B cell (primary cell): ENCODE data around the gene CTR9. TPM values are rescaled to one million over a fixed set of nuclear protein-coding genes. Genes with fewer than 3 reads are reported as not detected.

Experiments
- ATAC-seq: fragments of 200-7000 bp; cut with Tn5 transposase; one replicate; pipeline ENCODE4 v1.10.0; 2021; ENCODE audit warnings: low read depth, mild to moderate bottlenecking, moderate number of reproducible peaks, moderate library complexity
- CTCF ChIA-PET: fragments of 350-600 bp; sonication (Branson Sonifier 250); formaldehyde crosslinking; loops from one replicate; lab custom pipeline; 2021; ENCODE audit warnings: antibody characterized with exemption, inconsistent platforms; lab: Charles Lee
- POLR2A ChIA-PET: fragments of 350-600 bp; sonication (Branson Sonifier 250); formaldehyde crosslinking; loops from one replicate; lab custom pipeline; 2021; ENCODE audit warnings: antibody characterized with exemption; lab: Charles Lee
- DNase-seq: peaks from one replicate; pipeline ENCODE4 v3.0.0; 2013
- H2AFZ ChIP-seq: 2 replicates; pipeline ENCODE4 v1.6.1; 2012; ENCODE audit warnings: mild to moderate bottlenecking, low read depth, low read length; ENCODE audit not compliant: insufficient read depth, poor library complexity, severe bottlenecking
- H3K27ac ChIP-seq, 2 donors: 1 replicate in 1 of 2; 2 replicates in 1 of 2; pipeline ENCODE4 v1.5.1; 2012 to 2013; ENCODE audit warnings: low read length in 2 of 2, mild to moderate bottlenecking in 2 of 2, moderate library complexity in 1 of 2
- H3K27me3 ChIP-seq, 4 experiments: fragments of 200-600 bp in 1 of 4; sonication (generic) in 1 of 4; replicated peaks in 1 of 4; 1 replicate in 2 of 4; 2 replicates in 2 of 4; pipeline versions ENCODE4 v1.6.1 to v1.7.0; 2013 to 2016; ENCODE audit warnings: low read length in 3 of 4, mild to moderate bottlenecking in 2 of 4, mixed read lengths in 1 of 4, moderate library complexity in 1 of 4; ENCODE audit not compliant: insufficient read depth in 4 of 4, control insufficient read depth in 3 of 4; ENCODE audit errors: control extremely low read depth in 1 of 4
- H3K36me3 ChIP-seq, 2 experiments: replicated peaks in 1 of 2; 1 replicate in 1 of 2; 2 replicates in 1 of 2; pipeline versions ENCODE4 v1.6.1 to v1.7.1; 2013; ENCODE audit warnings: low read length in 1 of 2; ENCODE audit not compliant: insufficient read depth in 2 of 2, control insufficient read depth in 1 of 2; ENCODE audit errors: control extremely low read depth in 1 of 2, extremely low read depth in 1 of 2
- H3K4me1 ChIP-seq, 2 donors: fragments of 200-600 bp in 1 of 2; sonication (generic) in 1 of 2; 1 replicate in 1 of 2; 2 replicates in 1 of 2; pipeline versions ENCODE4 v1.5.1 to v1.6.1; 2013 to 2017; ENCODE audit warnings: low read length in 2 of 2; ENCODE audit not compliant: control insufficient read depth in 2 of 2, insufficient read depth in 2 of 2
- H3K4me2 ChIP-seq: replicated peaks from 2 replicates; pipeline ENCODE3; 2012; ENCODE audit warnings: mild to moderate bottlenecking, low read depth, low read length; ENCODE audit not compliant: poor library complexity, severe bottlenecking
- H3K4me3 ChIP-seq, 5 experiments: fragments of 200-600 bp in 1 of 5; sonication (generic) in 1 of 5; 1 replicate in 3 of 5; 2 replicates in 2 of 5; pipeline versions ENCODE4 v1.5.1 to v1.7.0; 2011 to 2016; ENCODE audit warnings: low read length in 4 of 5, mild to moderate bottlenecking in 4 of 5, low read depth in 2 of 5, control low read depth in 1 of 5, moderate library complexity in 1 of 5; ENCODE audit not compliant: insufficient read depth in 1 of 5; ENCODE audit errors: control extremely low read depth in 1 of 5, extremely low read depth in 1 of 5
- H3K79me2 ChIP-seq: fragments of 200-600 bp; sonication (generic); one replicate; pipeline ENCODE4 v1.6.0; 2016; ENCODE audit warnings: low read length; ENCODE audit not compliant: control insufficient read depth, insufficient read depth
- H3K9ac ChIP-seq: fragments of 200-600 bp; sonication (generic); 2 replicates; pipeline ENCODE4 v1.6.1; 2017; ENCODE audit warnings: mild to moderate bottlenecking, low read length, moderate library complexity
- H3K9me3 ChIP-seq, 3 donors: one replicate each; pipeline versions ENCODE4 v1.6.1 to v1.7.1; 2013; ENCODE audit warnings: low read length in 2 of 3; ENCODE audit not compliant: control insufficient read depth in 2 of 3, insufficient read depth in 1 of 3; ENCODE audit errors: control extremely low read depth in 1 of 3
- H4K20me1 ChIP-seq: 2 replicates; pipeline ENCODE4 v1.6.0; 2012; ENCODE audit warnings: mild to moderate bottlenecking, low read length; ENCODE audit not compliant: insufficient read depth, control insufficient read depth, poor library complexity, severe bottlenecking
- H3K27ac Mint-ChIP-seq: one replicate; pipeline ENCODE4 v1.8.0; 2021; ENCODE audit warnings: mixed read lengths
- H3K27me3 Mint-ChIP-seq: one replicate; pipeline ENCODE4 v1.8.0; 2021; ENCODE audit warnings: mixed read lengths
- H3K4me1 Mint-ChIP-seq: one replicate; pipeline ENCODE4 v1.8.0; 2021; ENCODE audit warnings: mixed read lengths
- H3K4me3 Mint-ChIP-seq: one replicate; pipeline ENCODE4 v1.8.0; 2021; ENCODE audit warnings: mixed read lengths
- H3K9me3 Mint-ChIP-seq: one replicate; pipeline ENCODE4 v1.8.0; 2022; ENCODE audit warnings: mixed read lengths; ENCODE audit not compliant: insufficient read depth
- CTCF ChIP-seq: fragments of 200-600 bp; IDR thresholded peaks from one replicate; pipeline ENCODE4 v1.8.0; 2022; ENCODE audit warnings: antibody characterized with exemption, mild to moderate bottlenecking
- EZH2 ChIP-seq: IDR thresholded peaks from 2 replicates; pipeline ENCODE4 v1.6.1; 2012; ENCODE audit warnings: borderline replicate concordance, low read depth, mild to moderate bottlenecking, moderate library complexity, low read length; ENCODE audit not compliant: insufficient read depth, poor library complexity, severe bottlenecking
- WGBS: methylation state at CpG from one replicate; pipeline ENCODE4 v1.1.5; 2013; ENCODE audit warnings: missing lambda C conversion rate; ENCODE audit not compliant: insufficient coverage; 5-methylcytosine and 5-hydroxymethylcytosine counted together
- intact Hi-C: fragments of 100-400 bp; cut with micrococcal nuclease; formaldehyde crosslinking; loops from one replicate; pipeline ENCODE4 v1.10.0; 2022
- polyA plus RNA-seq: library from polyadenylated mRNA; depleted of rRNA; stranded (reverse); fragments of >200 nt; gene quantifications from 2 replicates; pipeline ENCODE4 v1.2.3, GENCODE V29; 2012
- total RNA-seq, 2 donors: library from RNA; stranded (reverse); fragments of 120-200 nt in 1 of 2; gene quantifications; 1 replicate in 1 of 2; 2 replicates in 1 of 2; pipeline versions ENCODE4 v1.2.3 to v1.2.4, GENCODE V29; 2013 to 2022

The CTR9 gene
- total and polyA plus RNA-seq, 2 donors (not counting 1 experiment from before 2014, with no cell fraction given) = 9.0 to 46.7 TPM

- Mint-ChIP-seq H3K4me3 (no peak overlapping the region), H3K4me1 (peaks cover 2% of the 10 kb centered on the region), H3K9me3 (no peaks in the 10 kb centered on the region), H3K27me3 (no peaks in the 10 kb centered on the region), H3K27ac (no peak overlapping the region)
- intact Hi-C loops = no loop called here
- Histone ChIP-seq H3K9me3 (no peaks in the 10 kb centered on the region), H3K27me3 (no peaks in the 10 kb centered on the region), H4K20me1 (no peaks in the 10 kb centered on the region), H3K4me1 (no peaks in the 10 kb centered on the region), H3K27ac (peak overlapping the region in 1 of 2 donors; percentile 26), H3K79me2 (no peaks in the 10 kb centered on the region), H2AFZ (no peak overlapping the region), H3K4me2 (no peak overlapping the region), H3K36me3 (peaks cover 12 to 59% of the 10 kb centered on the region in 2 experiments), H3K4me3 (no peak overlapping the region), H3K9ac (no peak overlapping the region)
- ChIA-PET POLR2A (no interaction called here), CTCF (interaction anchor here (0.6 kb wide), 1 partner anchor 17 kb away, joined by 3 read pairs; no protein-coding TSS in a partner anchor)
- no peak for DNase-seq
- WGBS = 88% methylated on average over 1 of the region's 3 CpGs
- TF ChIP-seq EZH2 (no peak), CTCF (no peak)
- no peak for ATAC-seq
Measured at GRCh38 chr11:10777393-10777793, 26.3 kb downstream of the CTR9 start.

DNA sequence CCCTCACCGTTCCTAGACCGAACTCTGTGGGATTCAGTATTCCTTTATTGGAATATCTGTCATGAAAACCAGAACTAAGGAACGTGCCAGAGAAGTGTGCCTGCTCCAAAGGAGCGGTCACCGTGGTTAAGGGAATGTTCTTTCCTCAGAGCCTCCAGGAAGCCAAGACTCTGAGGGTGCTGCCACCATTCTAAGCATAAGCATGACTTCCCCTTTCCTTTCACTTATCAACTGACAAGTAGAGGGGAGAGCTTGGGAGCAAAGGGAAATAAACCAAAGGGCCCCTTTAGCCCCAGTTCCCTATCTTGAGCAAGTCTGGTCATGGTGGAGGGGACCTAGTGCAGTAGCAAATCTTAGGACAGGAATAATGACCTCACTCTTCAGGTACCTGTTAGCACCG, 26.8 kb downstream of the CTR9 start:
- H3K27ac Mint-ChIP-seq = no peak overlapping the region

More for the DNA sequence above, 26.8 kb downstream of the CTR9 start:
- no peaks in the 10 kb centered on the region for H3K79me2 ChIP-seq
- no peaks in the 10 kb centered on the region for H3K4me1 ChIP-seq
- no peak overlapping the region for H3K4me3 ChIP-seq
- Mint-ChIP-seq H3K4me1 (peaks cover 2% of the 10 kb centered on the region), H3K27me3 (no peaks in the 10 kb centered on the region), H3K9me3 (no peaks in the 10 kb centered on the region), H3K4me3 (no peak overlapping the region)
- H2AFZ ChIP-seq = no peak overlapping the region
- peak overlapping the region in 1 of 2 donors; percentile 26 for H3K27ac ChIP-seq
- H3K36me3 ChIP-seq = peaks cover 12 to 55% of the 10 kb centered on the region in 2 experiments
- DNase-seq = no peak
- H3K27me3 ChIP-seq = no peaks in the 10 kb centered on the region
- H3K9ac ChIP-seq = no peak overlapping the region
- no peak overlapping the region for H3K4me2 ChIP-seq
- CTCF ChIA-PET = interaction anchor here (0.6 kb wide), 1 partner anchor 16 kb away, joined by 3 read pairs; no protein-coding TSS in a partner anchor
- no peaks in the 10 kb centered on the region for H4K20me1 ChIP-seq
- WGBS = no CpG with 5 or more reads among the region's 6 CpGs
- no peak for ATAC-seq
- POLR2A ChIA-PET = no interaction called here
- intact Hi-C loops = no loop called here
- no peak for TF ChIP-seq CTCF
- no peaks in the 10 kb centered on the region for H3K9me3 ChIP-seq
